CD4-positive, alpha-beta T cell treated with Interleukin-6 for 4 hours (primary cell): ENCODE data around the gene PCCB.
"Not testable (repeated sequence)": the region's sequence is repeated elsewhere in the genome, so short reads cannot be mapped to it uniquely, and the experiment has no call there.

Source experiments
- DNase-seq: peaks from one replicate; pipeline ENCODE4 v3.0.0-alpha.2; 2020; ENCODE audit warnings: mixed read lengths

PCCB gene

DNA sequence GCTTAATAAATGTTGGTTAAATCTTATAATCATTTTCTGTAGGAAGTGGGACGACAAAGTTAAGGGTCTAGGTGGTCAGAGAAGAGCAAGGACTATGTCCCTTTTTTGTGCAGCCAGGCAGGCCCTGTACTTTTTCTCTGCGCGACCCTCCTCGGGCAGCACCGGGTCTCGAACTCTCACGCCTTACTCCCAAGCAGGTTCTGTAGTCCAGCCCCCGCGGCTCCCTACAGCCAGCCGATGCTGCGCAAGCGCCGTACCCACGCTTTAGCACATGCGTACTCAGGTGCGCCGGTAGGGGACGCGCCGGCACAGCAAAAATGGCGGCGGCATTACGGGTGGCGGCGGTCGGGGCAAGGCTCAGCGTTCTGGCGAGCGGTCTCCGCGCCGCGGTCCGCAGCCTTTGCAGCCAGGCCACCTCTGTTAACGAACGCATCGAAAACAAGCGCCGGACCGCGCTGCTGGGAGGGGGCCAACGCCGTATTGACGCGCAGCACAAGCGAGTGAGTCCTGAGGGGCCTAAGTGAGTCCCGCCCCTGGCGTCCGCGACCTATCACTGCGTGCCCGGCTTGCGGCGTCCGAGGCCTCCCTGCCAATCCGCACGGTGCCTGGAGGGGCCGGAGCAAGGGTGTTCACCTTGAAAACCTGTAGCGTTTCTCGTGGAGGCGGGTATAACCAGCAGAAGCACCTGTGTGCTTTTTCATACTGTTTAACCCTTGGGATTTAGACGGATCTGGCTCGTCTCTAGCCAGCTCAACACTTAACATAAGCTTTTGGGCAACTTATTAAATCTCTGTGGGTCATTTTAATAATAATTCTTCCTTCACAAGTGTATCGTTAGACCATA is at the start of gene PCCB:
Gene PCCB (plus strand): TSS at position 282 of the 844 bp plus-strand sequence. CDS start 36 bp downstream, at position 318.
- peak; percentile 95 for DNase-seq

DNA sequence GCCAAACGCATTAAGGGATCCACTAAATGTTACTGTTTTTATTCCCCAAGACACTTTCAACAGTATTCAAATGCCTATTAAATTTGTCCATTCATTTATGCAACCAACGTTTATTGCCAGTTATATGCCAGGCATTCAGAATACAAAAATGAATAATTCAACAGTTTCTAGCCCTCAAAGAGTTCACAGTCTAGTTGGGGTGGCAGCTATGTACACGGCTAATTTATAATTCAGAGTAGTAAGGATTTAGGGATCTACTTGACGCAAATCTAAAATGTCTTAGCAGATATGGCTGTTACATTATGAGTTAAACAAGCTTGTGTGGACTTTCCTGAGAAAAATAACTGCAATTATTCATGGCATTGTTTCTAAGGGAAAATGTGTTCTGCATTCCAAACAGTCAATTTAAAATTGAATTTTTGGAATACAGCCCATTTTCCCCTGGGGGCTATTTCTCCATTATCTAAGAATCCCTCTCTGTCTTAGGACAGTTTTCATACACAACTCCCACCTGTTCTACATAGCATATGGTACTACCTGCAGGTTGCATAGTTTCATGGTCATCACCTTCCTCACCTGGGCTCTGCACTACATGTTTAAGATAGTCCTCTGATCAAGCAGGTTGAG is 42.5 kb upstream of the PCCB start:
- DNase-seq, result no peak

DNA sequence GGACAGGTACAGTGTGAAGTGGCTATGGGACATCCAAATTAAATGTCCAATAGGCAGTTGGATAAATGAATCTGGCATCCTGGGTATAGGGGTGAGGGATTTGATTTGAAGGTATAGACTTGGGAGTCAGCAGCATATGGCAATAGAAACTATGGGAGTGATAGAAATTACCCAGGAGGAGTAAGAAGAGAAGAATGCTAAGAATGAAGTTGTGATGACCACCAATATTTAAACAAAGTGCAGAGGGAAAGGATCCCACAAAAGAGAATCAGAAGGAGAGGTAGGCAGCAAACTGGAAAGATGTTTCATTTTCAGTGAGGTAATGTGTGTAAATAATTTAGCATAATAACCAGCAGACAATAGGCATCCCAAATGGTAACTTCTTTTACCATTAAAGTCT is 40.2 kb upstream of the PCCB start:
- DNase-seq, result no peak

- no peak for DNase-seq
Observed at GRCh38 chr3:136211547-136211946, 38.6 kb upstream of the PCCB start.

DNA sequence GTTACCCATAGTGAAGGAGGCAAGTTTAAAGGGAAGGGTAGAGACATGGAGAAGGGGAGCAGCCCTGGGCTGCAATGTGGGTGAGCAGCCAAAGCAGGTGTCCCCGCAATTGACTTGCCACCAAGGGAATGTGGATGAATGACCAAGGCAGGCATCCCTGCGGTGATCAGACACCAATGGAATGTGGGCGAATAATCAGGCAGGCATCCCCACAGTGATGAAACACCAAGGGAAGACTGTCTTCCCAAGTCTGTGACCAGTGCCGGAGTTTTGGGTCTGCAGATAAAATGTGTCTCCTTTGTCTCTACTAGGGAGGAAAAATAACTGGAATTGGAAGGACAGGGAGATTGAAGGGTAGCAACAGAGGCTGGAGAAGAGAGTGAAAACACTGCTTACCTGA is 27.4 kb upstream of the PCCB start:
- not testable (repeated sequence) for DNase-seq

DNA sequence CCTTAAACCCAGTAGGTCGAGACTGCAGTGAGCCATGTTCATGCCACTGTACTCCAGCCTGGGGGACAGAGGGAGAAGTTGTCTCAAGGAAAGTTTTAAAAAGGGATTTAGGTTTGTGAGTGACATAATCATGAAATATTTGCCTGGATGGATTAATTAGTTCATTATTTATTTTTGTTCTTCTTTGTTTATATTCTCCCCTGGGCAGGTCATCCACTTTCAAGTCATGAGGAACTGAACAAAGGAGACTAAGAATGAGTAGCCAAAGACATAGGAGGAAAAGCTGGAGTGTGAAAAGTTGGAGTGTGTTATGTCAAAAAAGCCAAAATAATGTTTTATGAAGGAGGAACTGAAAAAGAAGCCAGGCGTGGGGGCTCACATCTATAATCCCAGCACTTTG is 17.7 kb upstream of the PCCB start:
- no peak for DNase-seq

DNA sequence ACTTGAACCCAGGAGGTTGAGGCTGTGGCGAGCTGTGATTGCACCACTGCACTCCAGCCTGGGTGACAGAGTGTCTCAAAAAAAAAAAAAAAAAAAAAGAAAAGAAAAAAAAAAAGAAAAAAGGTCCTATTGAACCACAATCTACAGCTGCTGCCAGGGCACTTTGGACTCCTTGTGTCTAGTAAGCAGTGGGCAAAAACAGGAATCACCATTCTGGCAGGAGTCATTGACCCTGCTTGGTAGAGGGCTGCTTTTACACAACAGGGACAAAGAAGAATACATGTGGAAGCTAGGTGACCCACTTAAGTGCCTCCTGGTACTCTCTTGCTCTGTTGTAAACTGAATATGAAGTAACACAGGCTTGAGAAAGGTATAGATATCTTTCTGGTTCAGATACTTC is 14.6 kb upstream of the PCCB start:
- DNase-seq, result no peak

DNA sequence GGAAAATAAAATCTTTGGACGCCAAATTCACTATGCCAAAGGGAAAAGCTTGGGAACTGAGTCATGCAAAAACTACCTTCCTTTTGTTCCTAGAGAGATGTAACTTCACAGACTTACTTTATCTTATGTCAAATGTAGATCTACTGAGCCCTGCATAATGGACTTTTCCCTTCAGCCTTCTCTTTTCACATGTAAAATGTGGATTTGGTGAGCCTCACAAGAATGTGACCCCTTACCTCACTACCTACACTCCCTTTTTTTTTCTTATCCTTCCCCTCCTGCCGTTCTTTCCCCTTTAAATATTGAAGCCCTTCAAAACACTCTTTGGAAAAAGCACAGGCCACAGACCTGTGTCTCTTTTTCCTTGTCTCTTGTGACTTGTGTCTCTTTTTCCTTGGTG is 14.0 kb upstream of the PCCB start:
- no peak for DNase-seq

- DNase-seq, result no peak
Observed at GRCh38 chr3:136237103-136237502, 13.0 kb upstream of the PCCB start.

- DNase-seq, result no peak
Observed at GRCh38 chr3:136237961-136238649, 12.0 kb upstream of the PCCB start.

DNA sequence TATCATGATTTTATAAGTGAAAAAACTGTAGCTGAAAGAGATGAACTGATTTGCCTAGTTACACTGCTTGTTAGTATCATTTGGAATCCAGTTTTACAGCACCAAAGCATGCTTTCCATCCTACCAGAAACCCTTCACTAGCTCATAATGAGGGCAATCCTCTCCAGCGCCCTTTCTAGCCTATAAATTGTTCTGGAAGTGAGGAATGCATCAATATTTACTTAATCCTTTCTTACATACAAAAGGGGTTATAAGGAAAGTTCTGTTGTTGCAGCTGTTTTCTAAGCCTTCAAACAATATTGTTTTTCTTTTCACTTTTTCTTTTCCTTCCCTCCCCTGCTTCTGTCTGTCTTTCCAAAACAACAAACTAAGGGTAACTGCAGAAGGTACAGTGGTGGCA is 11.0 kb upstream of the PCCB start:
- no peak for DNase-seq

DNA sequence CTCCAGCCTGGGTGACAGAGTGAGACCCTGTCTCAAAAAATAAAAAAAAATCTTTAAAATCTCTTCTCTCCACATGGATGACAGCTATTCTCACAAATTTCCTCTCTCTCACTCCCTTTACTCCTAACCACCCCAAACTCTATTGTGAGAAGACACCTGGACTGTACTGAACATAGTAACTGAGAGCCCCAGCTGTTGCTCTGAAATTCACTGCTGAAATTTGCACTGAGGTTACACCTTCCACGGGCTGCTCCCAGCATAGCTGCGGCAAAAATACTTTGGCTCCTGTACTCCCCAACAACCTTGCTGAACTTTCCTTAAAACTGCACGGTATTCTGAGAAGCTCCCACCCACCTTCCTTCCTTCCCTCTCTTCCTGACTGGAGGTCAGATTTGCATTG is 4.4 kb upstream of the PCCB start:
- no peak for DNase-seq

GRCh38 chr3:136247436-136247835 is 2.7 kb upstream of the PCCB start:
- no peak for DNase-seq

- no peak for DNase-seq
Observed at GRCh38 chr3:136247855-136248590, 2.1 kb upstream of the PCCB start.

DNA sequence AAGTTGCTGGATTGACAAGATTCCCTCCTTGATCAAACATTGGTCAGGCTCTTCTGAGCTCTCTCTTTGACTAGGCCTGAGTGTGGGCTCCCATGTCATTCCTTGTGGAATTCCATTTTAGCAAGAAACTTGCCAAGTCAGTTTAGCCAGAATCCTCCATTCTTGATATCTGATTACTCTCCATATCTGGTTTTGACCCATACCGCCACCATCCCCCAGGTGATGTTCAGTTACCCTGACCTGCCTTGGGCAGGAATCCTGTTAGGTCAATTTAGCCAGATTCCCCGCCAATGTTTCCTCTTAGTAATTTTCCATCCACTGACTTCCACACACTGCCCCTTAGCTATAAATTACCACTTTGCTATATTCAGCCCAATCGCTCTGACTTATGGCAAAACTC is 1.0 kb upstream of the PCCB start:
- no peak for DNase-seq

- DNase-seq, result no peak
Observed at GRCh38 chr3:136249593-136249992, 547 bp upstream of the PCCB start.

DNA sequence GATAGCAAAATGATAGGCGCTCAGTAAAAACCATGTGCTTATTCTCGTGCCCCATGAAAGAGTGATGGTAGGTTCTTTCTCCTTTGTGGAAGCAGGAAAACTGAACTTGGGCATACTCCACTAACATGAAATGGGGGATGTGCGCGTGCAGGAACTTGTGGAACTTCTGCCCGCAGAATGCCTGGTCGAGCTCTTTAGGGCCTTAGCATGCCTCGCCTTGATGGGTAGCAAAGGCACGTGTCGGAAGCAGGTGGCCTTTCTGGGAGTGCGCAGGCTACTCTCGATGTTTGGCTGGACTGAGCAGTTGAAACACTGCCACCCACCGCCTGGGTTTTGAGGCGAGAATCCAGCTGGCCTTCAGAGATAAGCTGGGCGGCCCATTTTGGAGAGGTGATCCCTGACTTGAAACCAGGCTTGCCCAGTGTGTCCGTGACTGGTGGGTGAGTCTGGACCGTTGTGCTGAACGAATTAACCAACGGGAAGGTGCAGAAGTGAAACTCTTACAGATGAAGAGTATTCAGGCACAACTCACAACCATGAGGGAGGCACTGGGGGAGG is 842 bp downstream of the PCCB start:
- peak; percentile 19 for DNase-seq

- DNase-seq, result no peak
Observed at GRCh38 chr3:136251511-136251910, 1.4 kb downstream of the PCCB start.

DNA sequence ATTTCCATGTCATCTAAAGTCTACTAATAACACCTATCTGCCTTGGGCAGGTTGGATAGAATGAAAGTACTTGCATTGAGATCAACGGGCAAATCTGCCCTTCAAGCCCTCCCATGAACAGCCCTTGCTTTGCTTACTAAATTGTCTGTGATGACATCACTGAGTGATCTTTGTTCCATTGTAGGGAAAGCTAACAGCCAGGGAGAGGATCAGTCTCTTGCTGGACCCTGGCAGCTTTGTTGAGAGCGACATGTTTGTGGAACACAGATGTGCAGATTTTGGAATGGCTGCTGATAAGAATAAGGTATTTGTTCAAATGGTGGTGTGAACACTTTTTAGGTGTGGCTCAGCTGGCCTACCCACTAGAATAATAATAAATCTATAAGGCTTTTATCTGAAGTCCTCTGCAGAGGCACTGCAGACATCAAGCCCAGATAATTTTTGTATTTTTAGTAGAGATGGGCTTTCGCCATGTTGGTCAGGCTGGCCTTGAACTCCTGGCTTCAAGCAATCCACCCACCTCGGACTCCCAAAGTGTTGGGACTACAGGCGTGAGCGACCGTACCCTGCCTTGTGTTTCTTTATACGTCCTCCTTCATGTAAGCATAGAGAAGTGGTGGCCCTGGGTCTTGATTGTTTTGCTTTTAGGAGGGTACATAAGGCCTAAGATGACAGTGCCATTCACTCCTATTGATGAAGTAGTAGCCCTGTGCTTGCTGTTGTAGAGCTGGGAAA is 5.7 kb downstream of the PCCB start:
- DNase-seq, result no peak

GRCh38 chr3:136258199-136258598 is 8.1 kb downstream of the PCCB start:
- no peak for DNase-seq

- DNase-seq, result no peak
Observed at GRCh38 chr3:136261826-136262225, 11.7 kb downstream of the PCCB start.

- no peak for DNase-seq
Observed at GRCh38 chr3:136262559-136262958, 12.4 kb downstream of the PCCB start.
